ENCODE data around the gene NDUFB2.
A peak's percentile ranks its signal among the peaks of the same experiment; 100 is the strongest.

DNA sequence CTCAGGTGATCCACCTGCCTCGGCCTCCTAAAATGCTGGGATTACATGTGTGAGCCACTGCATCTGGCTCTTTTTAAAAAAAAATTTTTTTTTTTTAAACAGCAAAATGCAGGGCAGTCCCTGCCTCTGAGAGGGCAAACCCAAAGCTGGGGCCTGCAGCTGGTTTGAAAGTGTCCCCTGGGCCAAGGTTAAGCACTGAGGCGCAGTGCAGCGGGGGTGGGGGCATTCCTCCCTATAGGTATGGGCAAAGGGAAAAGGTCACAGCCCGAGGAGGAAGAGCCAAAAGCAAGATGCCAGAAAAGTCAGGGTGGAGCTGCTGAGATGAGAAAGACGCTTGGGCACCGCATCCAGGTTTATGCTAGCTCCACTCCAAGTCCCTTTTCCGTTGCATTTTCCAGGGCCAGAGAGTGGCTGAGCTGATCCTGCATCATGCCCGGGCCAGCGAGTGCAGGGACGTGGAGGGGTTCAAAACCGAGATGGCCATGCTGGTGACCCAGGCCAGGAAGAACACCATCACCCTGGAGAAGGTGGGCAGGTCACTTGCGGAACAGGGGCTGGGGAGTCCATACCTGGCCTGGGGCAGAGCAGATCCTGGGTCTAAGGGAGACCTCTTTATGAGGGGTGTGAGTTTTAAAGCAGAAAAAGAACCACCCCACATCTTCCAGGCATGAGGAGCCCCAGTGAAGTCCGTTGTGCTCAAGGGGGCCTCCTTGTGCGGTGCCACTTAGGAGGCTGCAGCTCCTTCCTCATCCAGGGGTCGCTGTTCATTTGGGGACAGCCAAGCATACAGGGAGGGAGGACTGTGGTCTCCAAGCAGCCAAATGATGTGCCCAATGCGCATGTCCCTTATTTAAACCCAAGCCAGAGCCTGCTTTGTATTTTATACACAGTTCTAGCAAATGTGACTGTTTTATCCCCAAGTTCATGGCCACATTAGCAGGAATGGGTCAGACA lies 7.0 kb upstream of the NDUFB2 start:
- no peak for TF ChIP-seq MTA2 (IDR thresholded peaks at IDR 0.05; ENCODE audit: low read depth)
- TF ChIP-seq, protein P1, sequence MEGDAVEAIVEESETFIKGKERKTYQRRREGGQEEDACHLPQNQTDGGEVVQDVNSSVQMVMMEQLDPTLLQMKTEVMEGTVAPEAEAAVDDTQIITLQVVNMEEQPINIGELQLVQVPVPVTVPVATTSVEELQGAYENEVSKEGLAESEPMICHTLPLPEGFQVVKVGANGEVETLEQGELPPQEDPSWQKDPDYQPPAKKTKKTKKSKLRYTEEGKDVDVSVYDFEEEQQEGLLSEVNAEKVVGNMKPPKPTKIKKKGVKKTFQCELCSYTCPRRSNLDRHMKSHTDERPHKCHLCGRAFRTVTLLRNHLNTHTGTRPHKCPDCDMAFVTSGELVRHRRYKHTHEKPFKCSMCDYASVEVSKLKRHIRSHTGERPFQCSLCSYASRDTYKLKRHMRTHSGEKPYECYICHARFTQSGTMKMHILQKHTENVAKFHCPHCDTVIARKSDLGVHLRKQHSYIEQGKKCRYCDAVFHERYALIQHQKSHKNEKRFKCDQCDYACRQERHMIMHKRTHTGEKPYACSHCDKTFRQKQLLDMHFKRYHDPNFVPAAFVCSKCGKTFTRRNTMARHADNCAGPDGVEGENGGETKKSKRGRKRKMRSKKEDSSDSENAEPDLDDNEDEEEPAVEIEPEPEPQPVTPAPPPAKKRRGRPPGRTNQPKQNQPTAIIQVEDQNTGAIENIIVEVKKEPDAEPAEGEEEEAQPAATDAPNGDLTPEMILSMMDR (IDR thresholded peaks at IDR 0.05 in 2 of 3, conservative IDR thresholded peaks at IDR 0.05 in 1 of 3; ENCODE audit: insufficient read depth in 2 of 3, low read depth in 1 of 3, low read length in 3 of 3) = peak; percentile 29 to 68 (median 32); a peak in 4 of 6 replicates
- TF ChIP-seq, protein P2, sequence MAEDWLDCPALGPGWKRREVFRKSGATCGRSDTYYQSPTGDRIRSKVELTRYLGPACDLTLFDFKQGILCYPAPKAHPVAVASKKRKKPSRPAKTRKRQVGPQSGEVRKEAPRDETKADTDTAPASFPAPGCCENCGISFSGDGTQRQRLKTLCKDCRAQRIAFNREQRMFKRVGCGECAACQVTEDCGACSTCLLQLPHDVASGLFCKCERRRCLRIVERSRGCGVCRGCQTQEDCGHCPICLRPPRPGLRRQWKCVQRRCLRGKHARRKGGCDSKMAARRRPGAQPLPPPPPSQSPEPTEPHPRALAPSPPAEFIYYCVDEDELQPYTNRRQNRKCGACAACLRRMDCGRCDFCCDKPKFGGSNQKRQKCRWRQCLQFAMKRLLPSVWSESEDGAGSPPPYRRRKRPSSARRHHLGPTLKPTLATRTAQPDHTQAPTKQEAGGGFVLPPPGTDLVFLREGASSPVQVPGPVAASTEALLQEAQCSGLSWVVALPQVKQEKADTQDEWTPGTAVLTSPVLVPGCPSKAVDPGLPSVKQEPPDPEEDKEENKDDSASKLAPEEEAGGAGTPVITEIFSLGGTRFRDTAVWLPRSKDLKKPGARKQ (CRISPR knock-in tag; IDR thresholded peaks at IDR 0.05) = no peak
- no peak for TF ChIP-seq POLR2AphosphoS5 (IDR thresholded peaks at IDR 0.05; ENCODE audit: control insufficient read depth, insufficient read depth, low read depth, low read length)
- no peak for TF ChIP-seq SETDB1 (IDR thresholded peaks at IDR 0.05; ENCODE audit: low read length)
- no peak for TF ChIP-seq ZNF197 (CRISPR knock-in tag; IDR thresholded peaks at IDR 0.05; ENCODE audit: low read depth)
- TF ChIP-seq, protein P3, sequence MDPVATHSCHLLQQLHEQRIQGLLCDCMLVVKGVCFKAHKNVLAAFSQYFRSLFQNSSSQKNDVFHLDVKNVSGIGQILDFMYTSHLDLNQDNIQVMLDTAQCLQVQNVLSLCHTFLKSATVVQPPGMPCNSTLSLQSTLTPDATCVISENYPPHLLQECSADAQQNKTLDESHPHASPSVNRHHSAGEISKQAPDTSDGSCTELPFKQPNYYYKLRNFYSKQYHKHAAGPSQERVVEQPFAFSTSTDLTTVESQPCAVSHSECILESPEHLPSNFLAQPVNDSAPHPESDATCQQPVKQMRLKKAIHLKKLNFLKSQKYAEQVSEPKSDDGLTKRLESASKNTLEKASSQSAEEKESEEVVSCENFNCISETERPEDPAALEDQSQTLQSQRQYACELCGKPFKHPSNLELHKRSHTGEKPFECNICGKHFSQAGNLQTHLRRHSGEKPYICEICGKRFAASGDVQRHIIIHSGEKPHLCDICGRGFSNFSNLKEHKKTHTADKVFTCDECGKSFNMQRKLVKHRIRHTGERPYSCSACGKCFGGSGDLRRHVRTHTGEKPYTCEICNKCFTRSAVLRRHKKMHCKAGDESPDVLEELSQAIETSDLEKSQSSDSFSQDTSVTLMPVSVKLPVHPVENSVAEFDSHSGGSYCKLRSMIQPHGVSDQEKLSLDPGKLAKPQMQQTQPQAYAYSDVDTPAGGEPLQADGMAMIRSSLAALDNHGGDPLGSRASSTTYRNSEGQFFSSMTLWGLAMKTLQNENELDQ (CRISPR knock-in tag; IDR thresholded peaks at IDR 0.05; ENCODE audit: borderline replicate concordance) = no peak
- no peak for TF ChIP-seq KLF13 (tag; IDR thresholded peaks at IDR 0.05; ENCODE audit: borderline replicate concordance, low read depth)
- no peak for TF ChIP-seq ESRRA (IDR thresholded peaks at IDR 0.05; ENCODE audit: borderline replicate concordance, low read depth)
- TF ChIP-seq ARHGAP35 (IDR thresholded peaks at IDR 0.05; ENCODE audit: partially characterized antibody) = no peak
- TF ChIP-seq KHSRP (IDR thresholded peaks at IDR 0.05) = no peak

Measured in K562 (cell line).